ENCODE results near the gene EYS. TPM values are rescaled to one million over a fixed set of nuclear protein-coding genes. Genes with fewer than 3 reads are reported as not detected.

The EYS gene
- total RNA-seq, 4 donors from 2014 or later = 0.15 TPM; not detected in 3

DNA sequence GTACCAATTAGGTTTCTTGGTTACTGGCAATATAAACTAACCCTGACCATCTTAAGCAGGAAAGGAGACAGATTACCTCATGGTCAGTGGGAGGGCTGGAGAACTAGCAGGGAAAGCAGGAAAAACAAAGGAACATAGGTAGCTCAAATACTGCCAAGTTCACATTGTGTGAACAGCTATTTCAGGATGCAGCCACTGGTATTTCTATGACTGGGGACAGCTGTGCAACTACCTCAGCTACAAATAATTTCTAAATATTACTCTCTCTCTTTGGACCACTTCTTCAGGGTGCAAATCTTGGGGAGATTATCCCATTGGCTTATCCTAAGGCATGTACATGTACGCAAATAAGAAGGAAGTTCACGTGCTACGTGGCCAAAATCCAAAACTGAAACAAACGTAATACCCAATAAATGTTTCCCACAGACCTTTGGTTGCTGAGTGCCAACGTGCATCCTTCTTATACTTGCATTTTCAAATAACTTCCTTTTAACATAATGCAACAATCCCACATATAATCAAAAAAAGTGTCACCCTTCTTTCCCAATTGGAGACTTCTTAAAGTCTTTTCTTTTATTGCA, 1890.5 kb downstream of the EYS start:
- H3K9me3 ChIP-seq = no peaks in the 10 kb centered on the region
- no peaks in the 10 kb centered on the region for H3K36me3 ChIP-seq
- no peak for TF ChIP-seq POLR2AphosphoS5 (IDR thresholded peaks at IDR 0.05)
- TF ChIP-seq CTCF (IDR thresholded peaks at IDR 0.05) = no peak
- TF ChIP-seq EP300 (IDR thresholded peaks at IDR 0.05) = no peak
- no peak overlapping the region for H3K4me3 ChIP-seq
- no peaks in the 10 kb centered on the region for H3K27me3 ChIP-seq
- no peaks in the 10 kb centered on the region for H3K4me1 ChIP-seq
- no peak overlapping the region for H3K27ac ChIP-seq
- whole genome bisulfite sequencing, 2 donors (ENCODE audit: low coverage in 1 of 2) = 31 to 63% methylated on average over 5 of the region's 5 CpGs
- no peak for ATAC-seq

- Histone ChIP-seq H3K27ac (no peak overlapping the region), H3K4me3 (no peak overlapping the region), H3K9me3 (no peaks in the 10 kb centered on the region), H3K27me3 (no peaks in the 10 kb centered on the region), H3K4me1 (no peaks in the 10 kb centered on the region), H3K36me3 (no peaks in the 10 kb centered on the region)
- 86 to 91% methylated on average over 1 of the region's 1 CpG for WGBS, 2 donors (ENCODE audit: low coverage in 1 of 2)
- ATAC-seq = no peak
- no peak for TF ChIP-seq POLR2AphosphoS5 (IDR thresholded peaks at IDR 0.05)
- no peak for TF ChIP-seq POLR2A (IDR thresholded peaks at IDR 0.05)
- no peak for TF ChIP-seq CTCF (IDR thresholded peaks at IDR 0.05)
- TF ChIP-seq EP300 (IDR thresholded peaks at IDR 0.05) = no peak
These were observed 1892.6 kb downstream of the EYS start for GRCh38 chr6:63814459-63814858.

- H3K4me3 ChIP-seq = no peak overlapping the region
- H3K27me3 ChIP-seq = no peaks in the 10 kb centered on the region
- no peak for ATAC-seq
- H3K27ac ChIP-seq = no peak overlapping the region
- no peaks in the 10 kb centered on the region for H3K36me3 ChIP-seq
- H3K9me3 ChIP-seq = no peaks in the 10 kb centered on the region
- H3K4me1 ChIP-seq = no peaks in the 10 kb centered on the region
- TF ChIP-seq EP300 (IDR thresholded peaks at IDR 0.05) (no peak), POLR2A (IDR thresholded peaks at IDR 0.05) (no peak), CTCF (IDR thresholded peaks at IDR 0.05) (no peak), POLR2AphosphoS5 (IDR thresholded peaks at IDR 0.05) (no peak)
- 70 to 72% methylated on average over 5 of the region's 5 CpGs for WGBS, 2 donors (ENCODE audit: low coverage in 1 of 2)
These were observed 1893.4 kb downstream of the EYS start for GRCh38 chr6:63813566-63814120.

GRCh38 chr6:63808576-63808975, 1898.5 kb downstream of the EYS start:
- no peak overlapping the region for H3K27ac ChIP-seq
- peaks cover 0 to 4% (median 0%) of the 10 kb centered on the region in 3 donors for H3K4me1 ChIP-seq
- H3K9me3 ChIP-seq = no peaks in the 10 kb centered on the region
- no peaks in the 10 kb centered on the region for H3K36me3 ChIP-seq
- WGBS, 2 donors (ENCODE audit: low coverage in 1 of 2) = 47 to 72% methylated on average over 2 of the region's 2 CpGs
- no peaks in the 10 kb centered on the region for H3K27me3 ChIP-seq
- no peak for ATAC-seq
- no peak overlapping the region for H3K4me3 ChIP-seq
- TF ChIP-seq EP300 (IDR thresholded peaks at IDR 0.05) (no peak), CTCF (IDR thresholded peaks at IDR 0.05) (no peak), POLR2AphosphoS5 (IDR thresholded peaks at IDR 0.05) (no peak), POLR2A (IDR thresholded peaks at IDR 0.05) (no peak)

DNA sequence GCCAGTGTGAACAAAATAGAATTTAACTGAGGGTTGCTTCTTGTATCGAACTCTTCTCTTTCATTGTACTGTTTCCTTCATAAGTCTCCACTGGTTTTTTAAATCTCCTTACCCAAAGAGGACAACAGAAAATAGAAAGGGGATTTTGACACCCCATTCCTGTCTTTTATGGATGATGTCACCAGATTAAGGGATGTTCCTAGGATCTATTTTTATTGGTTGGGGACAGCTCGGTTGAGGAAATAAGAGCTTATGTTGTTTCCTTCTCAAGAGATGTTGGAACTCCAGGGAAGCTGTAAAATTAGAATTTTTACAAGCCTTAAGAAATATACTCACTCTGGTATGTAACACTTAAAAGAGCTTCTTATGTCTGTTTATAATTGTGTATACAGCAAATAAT, 1900.0 kb downstream of the EYS start:
- no peak overlapping the region for H3K4me3 ChIP-seq
- peaks cover 0 to 4% (median 0%) of the 10 kb centered on the region in 3 donors for H3K4me1 ChIP-seq
- no peak for TF ChIP-seq POLR2AphosphoS5 (IDR thresholded peaks at IDR 0.05)
- no peak for TF ChIP-seq POLR2A (IDR thresholded peaks at IDR 0.05)
- no peak for TF ChIP-seq EP300 (IDR thresholded peaks at IDR 0.05)
- TF ChIP-seq CTCF (IDR thresholded peaks at IDR 0.05) = no peak
- H3K9me3 ChIP-seq = no peaks in the 10 kb centered on the region
- no peaks in the 10 kb centered on the region for H3K27me3 ChIP-seq
- no peak for ATAC-seq
- 67 to 75% methylated on average over 2 of the region's 2 CpGs for WGBS, 2 donors (ENCODE audit: low coverage in 1 of 2)
- no peak overlapping the region for H3K27ac ChIP-seq
- H3K36me3 ChIP-seq = no peaks in the 10 kb centered on the region

All from gastroesophageal sphincter (tissue), 4 donors.